Limb (tissue), 2 donors: ENCODE data around the gene SYCN.
"Not testable (repeated sequence)": the region's sequence is repeated elsewhere in the genome, so short reads cannot be mapped to it uniquely, and the experiment has no call there.

Source experiments
- DNase-seq, 2 donors: peaks; one replicate each; pipeline ENCODE4 v3.0.0-alpha.2; 2016; ENCODE audit errors: extremely low spot score in 2 of 2

The SYCN gene

GRCh38 chr19:39203372-39204341, at the start of gene SYCN:
Gene SYCN (minus strand): TSS chr19:39204263. CDS start chr19:39204254, 9 bp downstream.
- DNase-seq = no peak

GRCh38 chr19:39253374-39254149, 49.5 kb upstream of the SYCN start:
- DNase-seq = no peak

- DNase-seq = no peak
Measured at GRCh38 chr19:39252458-39252857, 48.4 kb upstream of the SYCN start.

DNA sequence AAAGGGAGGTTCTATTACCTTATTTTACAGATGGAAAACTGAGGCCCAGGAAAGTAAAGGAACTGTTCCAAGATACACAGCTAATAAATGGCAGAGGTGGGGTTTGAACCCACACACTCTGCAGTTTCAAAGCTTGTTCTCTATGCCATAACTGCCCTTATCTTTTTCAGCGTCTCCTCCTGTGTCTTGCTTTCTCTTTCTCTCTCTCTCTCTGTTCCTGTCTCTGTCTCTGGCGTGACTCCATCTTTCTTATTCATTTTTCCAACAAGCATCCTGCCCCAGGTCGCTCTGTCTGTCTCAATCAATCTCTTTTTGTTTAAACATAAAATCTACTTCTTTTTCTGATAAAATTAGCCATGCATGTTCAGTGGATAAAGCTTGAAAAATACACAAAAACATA, 47.8 kb upstream of the SYCN start:
- no peak for DNase-seq

DNA sequence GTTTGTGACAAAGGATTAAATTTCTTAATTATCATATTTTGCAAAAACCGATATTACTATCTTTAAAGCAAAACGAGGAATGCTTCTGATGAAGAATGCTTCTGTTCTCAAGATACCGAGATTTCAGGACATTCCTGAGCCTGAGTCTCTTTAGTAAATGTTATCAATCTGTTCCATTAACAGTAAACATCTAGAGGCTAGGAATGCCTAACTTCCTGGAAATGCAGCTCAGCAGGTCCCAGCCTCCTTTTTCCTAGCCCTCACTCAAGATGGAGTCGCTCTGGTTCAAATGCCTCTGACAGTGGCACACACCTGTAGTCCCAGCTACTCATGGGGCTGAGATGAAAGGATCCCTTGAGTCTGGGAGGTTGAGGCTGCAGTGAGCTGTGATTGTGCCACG, 47.0 kb upstream of the SYCN start:
- no peak for DNase-seq

GRCh38 chr19:39248806-39249205, 44.7 kb upstream of the SYCN start, which contains the start of gene IFNL4:
Gene IFNL4 (minus strand): TSS chr19:39248856.
- DNase-seq = no peak

- DNase-seq = peak in 1 of 2 donors; percentile 39
Measured at GRCh38 chr19:39247701-39248664, 43.9 kb upstream of the SYCN start.

- DNase-seq = peak in 1 of 2 donors; percentile 59
Measured at GRCh38 chr19:39246951-39247669, 43.0 kb upstream of the SYCN start.

DNA sequence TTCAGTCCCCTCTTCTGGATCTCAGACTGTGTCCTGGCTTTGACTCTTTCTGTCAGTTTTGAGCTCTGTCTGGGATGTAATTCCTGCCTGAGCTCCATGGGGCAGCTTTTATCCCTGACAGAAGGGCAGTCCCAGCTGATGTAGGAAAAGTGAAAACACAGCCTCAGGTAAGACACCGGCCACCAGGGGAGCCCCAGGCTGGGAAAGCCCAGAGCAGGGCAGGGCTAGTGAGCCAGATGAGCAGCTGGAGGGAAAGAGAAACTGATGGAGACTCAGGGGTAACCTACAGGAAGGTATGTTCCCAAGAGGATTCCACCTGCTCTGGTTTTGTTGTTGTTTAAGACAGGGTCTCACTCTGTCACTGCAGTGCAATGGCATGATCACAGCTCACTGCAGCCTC, 41.1 kb upstream of the SYCN start:
- not testable (repeated sequence) for DNase-seq

DNA sequence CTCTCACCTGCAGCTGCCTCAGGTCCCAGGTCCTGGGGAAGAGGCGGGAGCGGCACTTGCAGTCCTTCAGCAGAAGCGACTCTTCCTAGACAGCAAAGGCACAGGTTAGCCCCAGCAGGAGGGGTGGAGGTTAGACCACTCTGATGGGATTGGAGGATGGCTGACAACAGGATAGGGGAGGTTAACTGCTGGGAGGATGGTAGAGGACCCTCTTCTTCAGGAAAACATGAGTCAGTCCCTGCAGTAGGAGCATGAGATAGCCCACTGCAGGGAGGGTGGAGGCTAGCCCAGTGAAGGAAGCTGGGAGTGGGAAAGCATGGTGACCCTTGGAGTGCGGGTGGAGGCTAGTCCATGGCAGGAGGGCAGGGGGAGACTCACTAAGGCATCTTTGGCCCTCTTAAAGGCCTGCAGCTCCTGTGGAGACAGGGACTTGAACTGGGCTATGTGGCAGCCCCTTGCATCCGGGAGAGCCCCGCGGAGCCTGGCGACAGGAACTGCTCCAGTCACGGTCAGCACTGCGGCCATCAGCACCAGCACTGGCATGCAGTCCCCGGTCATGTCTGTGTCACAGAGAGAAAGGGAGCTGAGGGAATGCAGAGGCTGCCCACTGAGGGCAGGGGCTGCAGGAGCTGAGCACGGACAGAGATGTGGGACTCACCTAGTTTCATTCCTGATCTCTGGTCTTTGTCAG, 40.5 kb upstream of the SYCN start, which contains the start of gene IFNL3:
Gene IFNL3, minus strand, starts transcription at position 597 of the 691 bp plus-strand sequence. Its CDS starts 39 bp downstream, at position 558.
- not testable (repeated sequence) for DNase-seq

- not testable (repeated sequence) for DNase-seq
Measured at GRCh38 chr19:39243741-39244140, 39.7 kb upstream of the SYCN start.

DNA sequence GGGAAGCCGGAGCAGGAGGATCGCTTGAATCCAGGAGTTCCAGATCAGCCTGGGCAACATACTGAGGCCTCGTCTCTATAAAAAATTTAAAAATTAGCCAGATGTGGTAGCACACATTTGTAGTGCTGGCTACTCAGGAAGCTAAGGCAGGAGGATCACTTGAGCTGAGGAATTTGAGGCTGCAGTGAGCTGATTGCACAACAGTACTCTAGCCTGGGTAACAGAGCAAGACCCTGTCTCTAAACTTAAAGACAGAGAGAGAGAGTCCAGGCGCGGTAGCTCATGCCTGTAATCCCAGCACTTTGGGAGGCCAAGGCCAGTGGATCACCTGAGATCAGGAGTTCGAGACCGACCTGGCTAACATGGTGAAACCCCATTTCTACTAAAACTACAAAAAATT, 36.4 kb upstream of the SYCN start:
- no peak for DNase-seq

- DNase-seq = no peak
Measured at GRCh38 chr19:39238944-39239343, 34.9 kb upstream of the SYCN start.

DNA sequence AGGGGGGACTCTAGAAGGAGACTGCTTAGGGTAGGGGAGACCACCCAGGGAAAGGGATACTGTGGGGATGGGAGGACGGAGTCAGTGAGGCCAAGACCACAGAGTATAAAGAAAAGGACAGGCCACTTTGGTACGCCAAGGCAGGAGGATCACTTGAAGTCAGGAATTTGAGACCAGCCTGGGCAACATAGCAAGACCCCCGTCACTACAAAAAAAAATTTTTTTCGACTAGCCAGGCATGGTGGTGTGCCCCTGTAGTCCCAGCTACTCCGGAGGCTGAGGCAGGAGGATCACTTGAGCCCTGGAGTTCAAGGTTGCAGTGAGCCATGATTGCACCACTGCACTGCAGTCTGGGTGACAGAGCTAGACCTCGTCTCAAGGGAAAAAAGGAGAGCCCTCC, 34.1 kb upstream of the SYCN start:
- no peak for DNase-seq

- DNase-seq = peak in 1 of 2 donors; percentile 32
Measured at GRCh38 chr19:39237200-39238184, 33.4 kb upstream of the SYCN start.

DNA sequence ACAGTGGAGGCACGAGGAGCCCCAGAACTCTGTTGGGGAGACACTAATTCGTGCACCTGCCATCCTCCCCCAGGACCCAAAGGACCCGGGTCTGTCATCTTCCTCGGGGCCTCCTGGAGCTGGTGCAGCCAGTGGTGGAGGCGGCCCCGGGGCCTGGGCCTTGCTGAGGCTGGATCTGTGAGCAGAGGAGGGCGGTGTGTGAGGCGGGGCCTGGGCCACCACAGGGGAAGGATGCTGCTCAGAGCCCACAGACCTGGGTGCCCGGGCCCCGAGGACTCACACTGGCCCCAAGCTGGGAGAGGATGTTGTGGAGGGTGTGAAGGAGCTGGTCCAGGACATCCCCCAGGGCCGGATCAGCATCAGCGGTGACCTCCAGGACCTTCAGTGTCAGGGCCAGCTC, 32.5 kb upstream of the SYCN start:
- no peak for DNase-seq

DNA sequence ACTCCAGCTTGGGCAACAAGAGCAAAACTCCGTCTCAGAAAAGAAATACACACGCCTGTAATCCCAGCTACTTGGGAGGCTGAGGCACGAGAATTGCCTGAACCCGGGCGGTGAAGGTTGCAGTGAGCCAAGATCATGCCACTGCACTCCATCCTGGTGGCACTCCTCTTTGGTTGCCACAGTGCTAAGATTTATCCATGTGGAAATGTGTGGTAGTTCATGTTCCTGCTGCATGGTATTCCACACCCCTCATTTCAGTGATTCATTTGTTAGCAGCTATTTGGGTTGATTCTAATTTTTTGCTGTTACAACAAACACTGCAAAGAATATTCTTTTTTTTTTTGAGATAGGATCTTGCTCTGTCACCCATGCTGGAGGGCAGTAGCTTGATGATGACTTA, 28.6 kb upstream of the SYCN start:
- no peak for DNase-seq

DNA sequence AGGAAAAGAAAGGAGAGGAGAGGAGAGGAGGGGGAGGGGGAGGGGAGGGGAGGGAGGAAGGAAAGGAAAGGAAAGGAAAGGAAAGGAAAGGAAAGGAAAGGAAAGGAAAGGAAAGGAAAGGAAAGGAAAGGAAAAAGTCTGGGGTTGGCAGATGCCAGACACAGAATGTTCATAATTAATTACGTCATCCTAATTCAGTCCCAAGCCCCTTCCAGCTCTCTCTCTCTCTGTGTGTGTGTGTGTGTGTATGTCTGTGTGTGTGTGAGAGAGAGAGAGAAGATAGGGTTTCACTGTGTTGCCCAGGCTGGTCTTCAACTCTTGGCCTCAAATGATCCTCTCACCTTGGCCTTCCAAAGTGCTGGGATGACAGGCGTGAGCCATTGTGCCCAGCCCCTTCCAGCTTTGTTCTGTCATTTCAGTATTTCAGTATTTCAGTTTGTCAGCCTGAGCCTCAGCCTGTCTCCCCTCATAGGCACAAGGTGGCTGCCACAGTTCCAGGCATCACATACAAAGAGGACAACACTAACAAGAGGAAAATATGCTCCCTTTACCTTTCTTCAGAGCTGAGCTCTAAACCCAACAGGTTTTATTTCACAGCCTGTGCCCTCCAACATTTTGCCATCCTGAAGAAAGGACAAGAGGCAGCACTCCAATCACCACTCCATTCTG, 26.2 kb upstream of the SYCN start:
- no peak for DNase-seq
